Measurements from ENCODE around the gene SLC16A12. TPM values are rescaled to one million over a fixed set of nuclear protein-coding genes. Genes with fewer than 3 reads are reported as not detected.
"Not testable (repeated sequence)": the region's sequence is repeated elsewhere in the genome, so short reads cannot be mapped to it uniquely, and the experiment has no call there.

The SLC16A12 gene
- total and polyA plus RNA-seq, 4 donors = 3.2 to 31.2 (median 8.0) TPM

DNA sequence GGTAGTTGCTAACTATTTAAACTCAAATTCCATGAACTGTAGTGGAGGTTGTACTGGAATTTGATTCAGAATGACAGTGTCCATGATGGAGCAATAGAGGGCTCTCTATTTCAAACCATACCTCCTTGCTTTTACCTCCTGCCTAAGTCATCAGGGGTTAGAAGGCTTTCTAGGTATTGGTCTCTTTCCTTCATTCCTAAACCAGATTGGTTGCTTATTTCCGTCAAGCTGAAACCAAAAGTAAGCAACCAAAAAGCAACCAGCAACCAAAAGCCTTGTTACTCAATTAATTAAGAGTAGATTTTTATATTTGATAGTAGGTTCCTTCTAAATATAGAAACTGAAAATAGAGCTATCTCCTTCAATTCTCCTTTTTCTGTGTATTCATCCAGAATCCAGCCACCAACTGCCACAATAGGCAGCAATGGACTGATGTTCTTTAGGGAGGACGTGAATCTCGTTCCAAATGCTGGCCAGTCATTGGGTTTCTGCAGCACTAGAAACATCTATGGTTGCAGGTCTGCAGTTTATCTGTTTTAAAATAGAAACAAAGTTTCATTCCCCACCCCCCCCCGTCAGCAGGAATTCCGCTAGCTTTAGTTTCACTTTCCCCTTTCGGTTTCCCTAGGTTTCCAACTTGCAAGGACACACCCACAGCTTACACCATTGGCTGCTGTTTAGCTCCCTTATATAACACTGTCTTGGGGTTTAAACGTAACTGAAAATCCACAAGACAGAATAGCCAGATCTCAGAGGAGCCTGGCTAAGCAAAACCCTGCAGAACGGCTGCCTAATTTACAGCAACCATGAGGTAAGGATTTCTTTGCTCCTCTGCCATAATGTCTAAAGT is 143.3 kb downstream of the SLC16A12 start, which contains the start of gene IFIT1:
Gene IFIT1, plus strand, starts transcription at position 717 of the 850 bp plus-strand sequence. Its CDS starts 90 bp downstream, at position 807.
- Histone ChIP-seq H3K4me1 (ENCODE audit: control insufficient read depth, insufficient read depth, low read length) (peaks cover 5% of the 10 kb centered on the region), H3K27ac (ENCODE audit: low read depth, low read length) (peak within 1 kb of the TSS; percentile 97), H3K4me3 (ENCODE audit: low read depth, low read length) (peak within 1 kb of the TSS; percentile 77), H3K36me3 (ENCODE audit: control insufficient read depth, insufficient read depth, low read length) (no peaks in the 10 kb centered on the region), H3K27me3 (ENCODE audit: control insufficient read depth, insufficient read depth, low read length) (no peaks in the 10 kb centered on the region), H3K9me3 (ENCODE audit: control insufficient read depth, insufficient read depth, low read length) (no peaks in the 10 kb centered on the region)
- no CpG with 5 or more reads among the region's 8 CpGs for WGBS (ENCODE audit: insufficient coverage)
- peak in 2 of 6 donors; percentile 74 to 84 for DNase-seq (ENCODE audit: low read depth in 4 of 6, low spot score in 6 of 6)

- H3K4me3 ChIP-seq (ENCODE audit: low read depth, low read length); H3K4me1 ChIP-seq (ENCODE audit: control insufficient read depth, insufficient read depth, low read length); H3K9me3 ChIP-seq (ENCODE audit: control insufficient read depth, insufficient read depth, low read length); H3K36me3 ChIP-seq (ENCODE audit: control insufficient read depth, insufficient read depth, low read length); H3K27me3 ChIP-seq (ENCODE audit: control insufficient read depth, insufficient read depth, low read length); DNase-seq (ENCODE audit: low read depth in 4 of 6, low spot score in 6 of 6): not testable (repeated sequence)
- no CpG with 5 or more reads among the region's 4 CpGs for WGBS (ENCODE audit: insufficient coverage)
- peak overlapping the region; percentile 76 for H3K27ac ChIP-seq (ENCODE audit: low read depth, low read length)
Observed at GRCh38 chr10:89391226-89391576, 144.2 kb downstream of the SLC16A12 start.

DNA sequence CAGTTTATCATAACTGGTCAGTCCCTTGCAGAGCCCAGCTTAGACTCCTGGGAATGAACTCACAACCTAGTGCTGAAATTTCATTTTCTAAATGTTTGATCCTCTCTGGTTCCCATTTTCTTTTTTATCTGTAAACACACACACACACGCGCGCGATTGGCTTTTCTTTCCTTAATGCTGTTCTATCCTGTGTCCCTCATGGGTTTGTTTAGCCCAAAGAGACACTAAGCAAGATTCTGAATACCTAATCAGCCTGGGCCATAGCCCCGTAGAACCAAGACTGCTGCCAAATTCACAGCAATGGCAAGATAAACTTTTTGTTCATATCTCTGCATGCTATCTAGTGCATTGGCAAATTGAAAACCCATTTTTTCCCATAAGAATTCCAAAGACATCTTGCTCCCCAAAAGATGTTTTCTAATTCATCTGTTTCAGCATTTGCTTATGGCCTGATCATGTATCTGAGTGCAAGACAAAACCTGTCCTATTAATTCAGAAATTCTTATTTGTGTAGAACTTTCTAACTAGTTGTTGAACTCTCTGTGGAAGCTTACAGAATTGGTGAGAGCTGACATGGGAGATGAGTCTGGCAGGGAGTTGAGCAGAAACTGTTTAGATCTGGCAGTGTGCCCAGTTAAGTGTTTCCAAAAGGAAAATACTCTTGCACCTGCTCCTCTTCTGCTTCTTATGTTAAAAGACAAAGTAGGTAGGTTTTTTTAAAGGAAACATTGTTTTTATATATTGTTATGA is 144.7 kb downstream of the SLC16A12 start:
- no peaks in the 10 kb centered on the region for H3K36me3 ChIP-seq (ENCODE audit: control insufficient read depth, insufficient read depth, low read length)
- peak in 2 of 6 donors; percentile 70 to 81 for DNase-seq (ENCODE audit: low read depth in 4 of 6, low spot score in 6 of 6)
- no peaks in the 10 kb centered on the region for H3K9me3 ChIP-seq (ENCODE audit: control insufficient read depth, insufficient read depth, low read length)
- 36% methylated on average over 5 of the region's 5 CpGs for WGBS (ENCODE audit: insufficient coverage)
- peak overlapping the region; percentile 76 for H3K27ac ChIP-seq (ENCODE audit: low read depth, low read length)
- H3K4me1 ChIP-seq (ENCODE audit: control insufficient read depth, insufficient read depth, low read length) = peaks cover 5% of the 10 kb centered on the region
- H3K27me3 ChIP-seq (ENCODE audit: control insufficient read depth, insufficient read depth, low read length) = no peaks in the 10 kb centered on the region
- no peak overlapping the region for H3K4me3 ChIP-seq (ENCODE audit: low read depth, low read length)

DNA sequence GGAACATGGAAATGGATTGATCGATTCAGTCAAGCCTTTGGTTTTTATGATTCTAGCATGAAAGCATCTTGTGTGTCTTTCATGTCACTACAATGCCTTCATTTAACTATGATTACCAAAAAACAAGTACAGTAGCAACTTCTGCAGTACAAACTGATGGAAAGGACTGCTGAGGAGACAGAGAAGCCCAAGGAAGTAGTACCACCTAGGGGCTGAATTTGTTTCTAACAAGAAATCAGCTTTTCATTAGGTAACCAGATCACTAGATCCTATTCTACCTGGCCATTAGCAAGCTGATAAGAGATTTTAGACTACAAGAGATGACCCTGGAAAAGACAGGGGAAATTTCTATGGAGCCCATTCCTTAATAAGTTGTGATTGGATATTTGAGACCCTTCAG is 146.1 kb downstream of the SLC16A12 start:
- DNase-seq (ENCODE audit: low read depth in 4 of 6, low spot score in 6 of 6) = peak in 2 of 6 donors; percentile 62 to 81
- peaks cover 5% of the 10 kb centered on the region for H3K4me1 ChIP-seq (ENCODE audit: control insufficient read depth, insufficient read depth, low read length)
- no peaks in the 10 kb centered on the region for H3K36me3 ChIP-seq (ENCODE audit: control insufficient read depth, insufficient read depth, low read length)
- WGBS (ENCODE audit: insufficient coverage) = no CpG with 5 or more reads among the region's 1 CpG
- no peak overlapping the region for H3K27ac ChIP-seq (ENCODE audit: low read depth, low read length)
- H3K27me3 ChIP-seq (ENCODE audit: control insufficient read depth, insufficient read depth, low read length) = no peaks in the 10 kb centered on the region
- H3K9me3 ChIP-seq (ENCODE audit: control insufficient read depth, insufficient read depth, low read length) = no peaks in the 10 kb centered on the region
- H3K4me3 ChIP-seq (ENCODE audit: low read depth, low read length) = no peak overlapping the region

- no peak for DNase-seq (ENCODE audit: low read depth in 4 of 6, low spot score in 6 of 6)
- Histone ChIP-seq H3K4me1 (ENCODE audit: control insufficient read depth, insufficient read depth, low read length) (peaks cover 5% of the 10 kb centered on the region), H3K4me3 (ENCODE audit: low read depth, low read length) (no peak overlapping the region), H3K9me3 (ENCODE audit: control insufficient read depth, insufficient read depth, low read length) (no peaks in the 10 kb centered on the region), H3K27me3 (ENCODE audit: control insufficient read depth, insufficient read depth, low read length) (no peaks in the 10 kb centered on the region), H3K27ac (ENCODE audit: low read depth, low read length) (no peak overlapping the region), H3K36me3 (ENCODE audit: control insufficient read depth, insufficient read depth, low read length) (no peaks in the 10 kb centered on the region)
- no CpG with 5 or more reads among the region's 2 CpGs for WGBS (ENCODE audit: insufficient coverage)
Observed at GRCh38 chr10:89388806-89389205, 146.6 kb downstream of the SLC16A12 start.

- Histone ChIP-seq H3K36me3 (ENCODE audit: control insufficient read depth, insufficient read depth, low read length) (no peaks in the 10 kb centered on the region), H3K4me1 (ENCODE audit: control insufficient read depth, insufficient read depth, low read length) (no peaks in the 10 kb centered on the region), H3K27me3 (ENCODE audit: control insufficient read depth, insufficient read depth, low read length) (no peaks in the 10 kb centered on the region), H3K4me3 (ENCODE audit: low read depth, low read length) (no peak overlapping the region), H3K9me3 (ENCODE audit: control insufficient read depth, insufficient read depth, low read length) (no peaks in the 10 kb centered on the region), H3K27ac (ENCODE audit: low read depth, low read length) (no peak overlapping the region)
- 67% methylated on average over 2 of the region's 4 CpGs for WGBS (ENCODE audit: insufficient coverage)
- DNase-seq (ENCODE audit: low read depth in 4 of 6, low spot score in 6 of 6) = no peak
Observed at GRCh38 chr10:89384474-89385340, 150.7 kb downstream of the SLC16A12 start.

- DNase-seq (ENCODE audit: low read depth in 4 of 6, low spot score in 6 of 6) = no peak
- no CpG with 5 or more reads among the region's 1 CpG for WGBS (ENCODE audit: insufficient coverage)
- Histone ChIP-seq H3K27me3 (ENCODE audit: control insufficient read depth, insufficient read depth, low read length) (no peaks in the 10 kb centered on the region), H3K4me3 (ENCODE audit: low read depth, low read length) (no peak overlapping the region), H3K9me3 (ENCODE audit: control insufficient read depth, insufficient read depth, low read length) (no peaks in the 10 kb centered on the region), H3K4me1 (ENCODE audit: control insufficient read depth, insufficient read depth, low read length) (no peaks in the 10 kb centered on the region), H3K36me3 (ENCODE audit: control insufficient read depth, insufficient read depth, low read length) (no peaks in the 10 kb centered on the region), H3K27ac (ENCODE audit: low read depth, low read length) (no peak overlapping the region)
Observed at GRCh38 chr10:89382757-89383156, 152.6 kb downstream of the SLC16A12 start.
